HCT116 (cell line): ENCODE measurements around the gene CTSL. TPM values are rescaled to one million over a fixed set of nuclear protein-coding genes. Genes with fewer than 3 reads are reported as not detected.

Experiments
- ATAC-seq: fragments of 200-7000 bp; cut with Tn5 transposase; 2 replicates; pipeline ENCODE4 v1.9.1; 2020; ENCODE audit warnings: mild to moderate bottlenecking, moderate library complexity
- BruUV-seq: library from RNA; stranded (reverse); fragments of 400-500 nt; replicated peaks from 2 replicates; lab custom pipeline; 2021; lab: Mats Ljungman, UMichigan
- CTCF ChIA-PET: fragments of 300-600 bp; sonication (Branson Sonifier 250); formaldehyde crosslinking; loops from one replicate; lab custom pipeline; 2021; ENCODE audit warnings: antibody characterized with exemption; lab: Charles Lee
- POLR2A ChIA-PET: fragments of 300-600, 350-600 bp; sonication (Branson Sonifier 250); formaldehyde crosslinking; loops from one replicate; lab custom pipeline; 2021; ENCODE audit warnings: antibody characterized with exemption; lab: Charles Lee
- RAD21 ChIA-PET, 2 experiments: fragments of 300-600 bp; sonication (Branson Sonifier 250); formaldehyde crosslinking; loops; one replicate each; lab custom pipeline; 2023; ENCODE audit warnings: low total read pairs in 2 of 2; ENCODE audit not compliant: uncharacterized antibody in 2 of 2, unreplicated experiment in 2 of 2, low non-redundant PET in 1 of 2; lab: Charles Lee
- DNase-seq: peaks from one replicate; pipeline ENCODE4 v3.0.0-alpha.2; 2010; ENCODE audit warnings: low read depth, low spot score
- H2AFZ ChIP-seq: fragments of 200-600 bp; shearing (Covaris generic), sonication (generic); 2 replicates; pipeline ENCODE4 v1.6.1; 2017; ENCODE audit warnings: low read depth, mixed run types, mixed read lengths, antibody characterized with exemption, low read length; ENCODE audit not compliant: poor library complexity, severe bottlenecking
- H3K27ac ChIP-seq: 2 replicates; pipeline ENCODE4 v1.5.1; 2012; ENCODE audit warnings: low read depth, low read length
- H3K27me3 ChIP-seq: fragments of 200-600 bp; sonication (generic); 2 replicates; pipeline ENCODE4 v1.6.1; 2016; ENCODE audit warnings: mixed run types, low read length, mixed read lengths; ENCODE audit not compliant: insufficient read depth
- H3K36me3 ChIP-seq, 2 experiments: fragments of 200-500 bp in 1 of 2; fragments of 200-600 bp in 1 of 2; sonication (Bioruptor generic) in 1 of 2; sonication (generic) in 1 of 2; 2 replicates each; pipeline versions ENCODE4 v1.5.1 to v1.6.1; 2014 to 2016; ENCODE audit warnings: low read length in 2 of 2, inconsistent platforms in 1 of 2, mixed read lengths in 1 of 2, mixed run types in 1 of 2; ENCODE audit not compliant: insufficient read depth in 2 of 2, control insufficient read depth in 1 of 2
- H3K4me1 ChIP-seq, 2 experiments: fragments of 200-600 bp in 1 of 2; sonication (generic) in 1 of 2; 2 replicates each; pipeline versions ENCODE4 v1.5.1 to v1.6.1; 2012 to 2017; ENCODE audit warnings: low read length in 2 of 2, inconsistent platforms in 1 of 2, mild to moderate bottlenecking in 1 of 2, mixed read lengths in 1 of 2, mixed run types in 1 of 2, moderate library complexity in 1 of 2; ENCODE audit not compliant: insufficient read depth in 2 of 2, control insufficient read depth in 1 of 2
- H3K4me2 ChIP-seq: fragments of 200-600 bp; sonication (generic); 2 replicates; pipeline ENCODE4 v1.6.1; 2017; ENCODE audit warnings: mixed run types, low read length, mixed read lengths
- H3K4me3 ChIP-seq, 2 experiments: fragments of 200-600 bp in 1 of 2; sonication (generic) in 1 of 2; replicated peaks in 1 of 2; 2 replicates each; pipeline ENCODE4 v1.5.1; 2011 to 2016; ENCODE audit warnings: low read length in 2 of 2, control low read depth in 1 of 2, low read depth in 1 of 2, mild to moderate bottlenecking in 1 of 2, mixed read lengths in 1 of 2, mixed run types in 1 of 2
- H3K79me2 ChIP-seq: fragments of 200-600 bp; sonication (generic); 2 replicates; pipeline ENCODE4 v1.6.1; 2017; ENCODE audit warnings: mild to moderate bottlenecking, mixed run types, low read length, moderate library complexity, mixed read lengths; ENCODE audit not compliant: insufficient read depth
- H3K9ac ChIP-seq: fragments of 200-600 bp; sonication (generic); 2 replicates; pipeline ENCODE4 v1.6.1; 2016; ENCODE audit warnings: low read length, mixed read lengths
- H3K9me2 ChIP-seq: fragments of 200-600 bp; sonication (generic), shearing (Covaris generic); 2 replicates; pipeline ENCODE4 v1.6.1; 2017; ENCODE audit warnings: mixed run types, mild to moderate bottlenecking, moderate library complexity; ENCODE audit not compliant: insufficient read depth
- H3K9me3 ChIP-seq, 2 experiments: fragments of 200-500 bp in 1 of 2; fragments of 200-600 bp in 1 of 2; sonication (Bioruptor generic) in 1 of 2; sonication (generic) in 1 of 2; 2 replicates each; pipeline ENCODE4 v1.6.1; 2014 to 2017; ENCODE audit warnings: low read length in 2 of 2, mixed read lengths in 2 of 2, inconsistent platforms in 1 of 2, low read depth in 1 of 2, mild to moderate bottlenecking in 1 of 2, mixed run types in 1 of 2, moderate library complexity in 1 of 2; ENCODE audit not compliant: control insufficient read depth in 1 of 2, insufficient read depth in 1 of 2
- H4K20me1 ChIP-seq: fragments of 200-600 bp; sonication (generic), shearing (Covaris generic); 2 replicates; pipeline ENCODE4 v1.6.1; 2017; ENCODE audit warnings: mixed run types, mild to moderate bottlenecking, moderate library complexity; ENCODE audit not compliant: insufficient read depth
- CBX3 ChIP-seq: IDR thresholded peaks from 2 replicates; pipeline ENCODE4 v1.6.1; 2012; ENCODE audit warnings: low read depth
- CTCF ChIP-seq, 3 experiments: fragments of 200-600 bp in 1 of 3; sonication (generic) in 1 of 3; IDR thresholded peaks in 2 of 3; conservative IDR thresholded peaks in 1 of 3; 2 replicates each; pipeline ENCODE4 v1.5.1; 2012 to 2017; ENCODE audit warnings: low read depth in 2 of 3, low read length in 2 of 3, antibody characterized with exemption in 1 of 3, borderline replicate concordance in 1 of 3, control low read depth in 1 of 3, mild to moderate bottlenecking in 1 of 3, mixed read lengths in 1 of 3, mixed run types in 1 of 3, moderate library complexity in 1 of 3; ENCODE audit not compliant: insufficient read depth in 1 of 3
- ELF1 ChIP-seq: IDR thresholded peaks from 2 replicates; pipeline ENCODE4 v1.6.1; 2012; ENCODE audit warnings: low read depth, borderline replicate concordance
- FOSL1 ChIP-seq: IDR thresholded peaks from 2 replicates; pipeline ENCODE4 v1.6.1; 2012; ENCODE audit warnings: low read depth
- JUND ChIP-seq: IDR thresholded peaks from 2 replicates; pipeline ENCODE4 v1.6.1; 2012
- POLR2A ChIP-seq: IDR thresholded peaks from 2 replicates; pipeline ENCODE4 v1.7.0; 2011; ENCODE audit warnings: borderline replicate concordance; ENCODE audit not compliant: insufficient read depth, insufficient read length; ENCODE audit errors: extremely low read depth
- POLR2AphosphoS5 ChIP-seq: IDR thresholded peaks from 2 replicates; pipeline ENCODE4 v1.6.1; 2011; ENCODE audit warnings: mild to moderate bottlenecking, low read depth, low read length, moderate library complexity
- REST ChIP-seq: IDR thresholded peaks from 2 replicates; pipeline ENCODE4 v1.6.1; 2012; ENCODE audit warnings: low read depth
- SP1 ChIP-seq: IDR thresholded peaks from 2 replicates; pipeline ENCODE4 v1.6.1; 2012; ENCODE audit warnings: low read depth
- SRF ChIP-seq: IDR thresholded peaks from 2 replicates; pipeline ENCODE4 v1.6.1; 2012; ENCODE audit warnings: low read depth
- intact Hi-C: fragments of 100-400 bp; cut with micrococcal nuclease; formaldehyde crosslinking; loops from 2 replicates; pipeline ENCODE4 v1.10.0; 2022
- total RNA-seq: library from RNA; stranded (reverse); gene quantifications from one replicate; pipeline ENCODE4 v1.2.1, GENCODE V29; 2021; ENCODE audit not compliant: unreplicated experiment
- TF ChIP-seq, protein P1 (sequence below): IDR thresholded peaks from 2 replicates; pipeline ENCODE4 v1.6.1; 2012
- TF ChIP-seq, protein P2 (sequence below): IDR thresholded peaks from 2 replicates; pipeline ENCODE4 v1.6.1; 2012

Gene CTSL
- total RNA-seq, 1 experiment from 2014 or later, result 63.1 TPM

DNA sequence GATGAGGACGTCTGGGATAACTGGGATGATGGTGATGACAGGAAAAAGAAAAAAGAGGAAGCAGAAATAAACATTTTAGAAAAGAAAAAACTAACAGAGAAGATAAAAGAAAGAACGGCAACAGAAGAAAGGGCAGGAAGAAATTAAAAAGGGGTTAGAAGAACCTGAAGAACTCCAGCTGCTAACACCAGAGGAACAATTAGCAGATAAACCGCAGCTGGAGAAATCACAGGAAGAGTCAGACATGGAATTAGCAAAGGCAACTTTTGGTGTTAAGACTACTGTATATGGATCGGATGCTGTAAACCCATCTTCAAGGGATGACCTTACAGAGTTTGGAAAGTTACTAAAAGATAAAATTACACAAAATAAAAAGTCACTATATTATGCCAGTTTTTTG lies 15.4 kb downstream of the CTSL start:
- Histone ChIP-seq H4K20me1 (no peaks in the 10 kb centered on the region), H3K9me3 (no peaks in the 10 kb centered on the region), H2AFZ (no peak overlapping the region), H3K27me3 (no peaks in the 10 kb centered on the region), H3K27ac (no peak overlapping the region), H3K79me2 (no peaks in the 10 kb centered on the region), H3K4me2 (no peak overlapping the region), H3K4me1 (peaks cover 0 to 5% of the 10 kb centered on the region in 2 experiments; a peak in 1 of 4 replicates), H3K4me3 (no peak overlapping the region), H3K9ac (no peak overlapping the region), H3K36me3 (no peaks in the 10 kb centered on the region), H3K9me2 (no peaks in the 10 kb centered on the region)
- no peak for DNase-seq
- intact Hi-C loops, result no loop called here
- ChIA-PET RAD21 (no interaction called here), CTCF (no interaction called here), POLR2A (no interaction called here)
- no TSS peak for BruUV-seq
- no peak for TF ChIP-seq JUND
- no peak for TF ChIP-seq CTCF (IDR thresholded peaks at IDR 0.05 in 2 of 3, conservative IDR thresholded peaks at IDR 0.05 in 1 of 3; ENCODE audit: borderline replicate concordance in 1 of 3, insufficient read depth in 1 of 3, low read depth in 2 of 3, low read length in 2 of 3)
- no peak for TF ChIP-seq POLR2AphosphoS5
- no peak for ATAC-seq

- H2AFZ ChIP-seq, result no peak overlapping the region
- no peaks in the 10 kb centered on the region for H3K36me3 ChIP-seq
- no peaks in the 10 kb centered on the region for H4K20me1 ChIP-seq
- no peak overlapping the region for H3K4me2 ChIP-seq
- H3K4me1 ChIP-seq, result peaks cover 0 to 5% of the 10 kb centered on the region in 2 experiments; a peak in 1 of 4 replicates
- RAD21 ChIA-PET, result no interaction called here
- intact Hi-C loops, result no loop called here
- no peaks in the 10 kb centered on the region for H3K27me3 ChIP-seq
- CTCF ChIA-PET, result no interaction called here
- no peak for DNase-seq
- no peaks in the 10 kb centered on the region for H3K9me3 ChIP-seq
- H3K9me2 ChIP-seq, result no peaks in the 10 kb centered on the region
- no TSS peak for BruUV-seq
- H3K9ac ChIP-seq, result no peak overlapping the region
- H3K79me2 ChIP-seq, result no peaks in the 10 kb centered on the region
- H3K27ac ChIP-seq, result no peak overlapping the region
- H3K4me3 ChIP-seq, result no peak overlapping the region
- no peak for ATAC-seq
- POLR2A ChIA-PET, result no interaction called here
- TF ChIP-seq SP1, result no peak
- TF ChIP-seq REST, result no peak
- no peak for TF ChIP-seq POLR2A
- TF ChIP-seq CTCF (IDR thresholded peaks at IDR 0.05 in 2 of 3, conservative IDR thresholded peaks at IDR 0.05 in 1 of 3; ENCODE audit: borderline replicate concordance in 1 of 3, insufficient read depth in 1 of 3, low read depth in 2 of 3, low read length in 2 of 3), result no peak
- TF ChIP-seq, protein P1, sequence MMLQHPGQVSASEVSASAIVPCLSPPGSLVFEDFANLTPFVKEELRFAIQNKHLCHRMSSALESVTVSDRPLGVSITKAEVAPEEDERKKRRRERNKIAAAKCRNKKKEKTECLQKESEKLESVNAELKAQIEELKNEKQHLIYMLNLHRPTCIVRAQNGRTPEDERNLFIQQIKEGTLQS, result no peak
- TF ChIP-seq ELF1, result no peak
- TF ChIP-seq FOSL1, result no peak
- TF ChIP-seq CBX3, result no peak
- TF ChIP-seq, protein P2, sequence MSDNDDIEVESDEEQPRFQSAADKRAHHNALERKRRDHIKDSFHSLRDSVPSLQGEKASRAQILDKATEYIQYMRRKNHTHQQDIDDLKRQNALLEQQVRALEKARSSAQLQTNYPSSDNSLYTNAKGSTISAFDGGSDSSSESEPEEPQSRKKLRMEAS, result no peak
- no peak for TF ChIP-seq SRF
Observed at GRCh38 chr9:87741891-87742290, 16.0 kb downstream of the CTSL start.
